Measurements from ENCODE around the gene GAS1. TPM values are rescaled to one million over a fixed set of nuclear protein-coding genes. Genes with fewer than 3 reads are reported as not detected.

The GAS1 gene
- 2.3 and 5.0 TPM in 2 replicates for total RNA-seq

GRCh38 chr9:86947146-86948073, at the start of gene GAS1:
Gene GAS1 (minus strand): TSS chr9:86947506. CDS start chr9:86946779, 727 bp downstream.
- DNase-seq (ENCODE audit: extremely low read depth, low read depth, low spot score): no peak

- no peak for DNase-seq (ENCODE audit: extremely low read depth, low read depth, low spot score)
Measured at GRCh38 chr9:86994231-86994630, 46.9 kb upstream of the GAS1 start.

- DNase-seq (ENCODE audit: extremely low read depth, low read depth, low spot score): no peak
Measured at GRCh38 chr9:86993830-86994229, 46.5 kb upstream of the GAS1 start.

- no peak for DNase-seq (ENCODE audit: extremely low read depth, low read depth, low spot score)
Measured at GRCh38 chr9:86991077-86991476, 43.8 kb upstream of the GAS1 start.

- no peak for DNase-seq (ENCODE audit: extremely low read depth, low read depth, low spot score)
Measured at GRCh38 chr9:86990290-86990689, 43.0 kb upstream of the GAS1 start.

GRCh38 chr9:86987900-86988299, 40.6 kb upstream of the GAS1 start:
- no peak for DNase-seq (ENCODE audit: extremely low read depth, low read depth, low spot score)

- DNase-seq (ENCODE audit: extremely low read depth, low read depth, low spot score): no peak
Measured at GRCh38 chr9:86985132-86985647, 37.9 kb upstream of the GAS1 start.

GRCh38 chr9:86983620-86984259, 36.4 kb upstream of the GAS1 start:
- DNase-seq (ENCODE audit: extremely low read depth, low read depth, low spot score): no peak

GRCh38 chr9:86983249-86983619, 35.9 kb upstream of the GAS1 start:
- DNase-seq (ENCODE audit: extremely low read depth, low read depth, low spot score): no peak

- DNase-seq (ENCODE audit: extremely low read depth, low read depth, low spot score): no peak
Measured at GRCh38 chr9:86980802-86981201, 33.5 kb upstream of the GAS1 start.

- DNase-seq (ENCODE audit: extremely low read depth, low read depth, low spot score): no peak
Measured at GRCh38 chr9:86979657-86980056, 32.4 kb upstream of the GAS1 start.

- DNase-seq (ENCODE audit: extremely low read depth, low read depth, low spot score): no peak
Measured at GRCh38 chr9:86978922-86979474, 31.7 kb upstream of the GAS1 start.

- DNase-seq (ENCODE audit: extremely low read depth, low read depth, low spot score): no peak
Measured at GRCh38 chr9:86978413-86978812, 31.1 kb upstream of the GAS1 start.

- DNase-seq (ENCODE audit: extremely low read depth, low read depth, low spot score): no peak
Measured at GRCh38 chr9:86977205-86977835, 30.0 kb upstream of the GAS1 start.

- no peak for DNase-seq (ENCODE audit: extremely low read depth, low read depth, low spot score)
Measured at GRCh38 chr9:86975606-86976005, 28.3 kb upstream of the GAS1 start.

GRCh38 chr9:86975036-86975435, 27.7 kb upstream of the GAS1 start:
- no peak for DNase-seq (ENCODE audit: extremely low read depth, low read depth, low spot score)

- no peak for DNase-seq (ENCODE audit: extremely low read depth, low read depth, low spot score)
Measured at GRCh38 chr9:86974421-86974820, 27.1 kb upstream of the GAS1 start.

- DNase-seq (ENCODE audit: extremely low read depth, low read depth, low spot score): no peak
Measured at GRCh38 chr9:86971742-86972141, 24.4 kb upstream of the GAS1 start.

GRCh38 chr9:86968258-86968920, 21.1 kb upstream of the GAS1 start:
- no peak for DNase-seq (ENCODE audit: extremely low read depth, low read depth, low spot score)

- no peak for DNase-seq (ENCODE audit: extremely low read depth, low read depth, low spot score)
Measured at GRCh38 chr9:86966852-86967511, 19.7 kb upstream of the GAS1 start.
